ENCODE measurements around the gene KIAA0040. TPM values are rescaled to one million over a fixed set of nuclear protein-coding genes. Genes with fewer than 3 reads are reported as not detected.

KIAA0040 gene
- 0.73 and 1.6 TPM in 2 replicates for total RNA-seq
- long read RNA-seq, full-length matches to known transcripts = 2 of 2 reads
- long read RNA-seq, partial matches to known transcripts = 0 of 2 reads
- long read RNA-seq, other reads (novel, unspliced or antisense) = 0 of 2 reads

GRCh38 chr1:175192630-175193526, at the start of gene KIAA0040:
KIAA0040 (minus strand) TSS chr1:175192776; CDS start chr1:175161013, 31,763 bp downstream.
- no peak for DNase-seq (ENCODE audit: extremely low spot score, unreplicated experiment)
- no peak for TF ChIP-seq CTCF (IDR thresholded peaks at IDR 0.05)
- Mint-ChIP-seq H3K36me3 (ENCODE audit: unreplicated experiment) (no peaks in the 10 kb centered on the region), H3K4me3 (ENCODE audit: unreplicated experiment) (peak within 1 kb of the TSS; percentile 85), H3K9me3 (ENCODE audit: unreplicated experiment) (no peaks in the 10 kb centered on the region), H3K27ac (ENCODE audit: unreplicated experiment) (peak within 1 kb of the TSS; percentile 75), H3K4me1 (ENCODE audit: unreplicated experiment) (peaks cover 14% of the 10 kb centered on the region), H3K27me3 (ENCODE audit: unreplicated experiment) (peaks cover 6% of the 10 kb centered on the region)

- H3K4me1 Mint-ChIP-seq (ENCODE audit: unreplicated experiment) = no peaks in the 10 kb centered on the region
- TF ChIP-seq CTCF (IDR thresholded peaks at IDR 0.05) = no peak
- no peak for DNase-seq (ENCODE audit: extremely low spot score, unreplicated experiment)
- H3K27ac Mint-ChIP-seq (ENCODE audit: unreplicated experiment) = no peak overlapping the region
- H3K4me3 Mint-ChIP-seq (ENCODE audit: unreplicated experiment) = no peak overlapping the region
- no peaks in the 10 kb centered on the region for H3K27me3 Mint-ChIP-seq (ENCODE audit: unreplicated experiment)
- H3K36me3 Mint-ChIP-seq (ENCODE audit: unreplicated experiment) = no peaks in the 10 kb centered on the region
- peaks cover 21% of the 10 kb centered on the region for H3K9me3 Mint-ChIP-seq (ENCODE audit: unreplicated experiment)
These were observed 44.8 kb upstream of the KIAA0040 start for GRCh38 chr1:175237389-175237788.

GRCh38 chr1:175234639-175235038, 42.1 kb upstream of the KIAA0040 start:
- H3K36me3 Mint-ChIP-seq (ENCODE audit: unreplicated experiment) = no peaks in the 10 kb centered on the region
- no peaks in the 10 kb centered on the region for H3K4me1 Mint-ChIP-seq (ENCODE audit: unreplicated experiment)
- H3K4me3 Mint-ChIP-seq (ENCODE audit: unreplicated experiment) = no peak overlapping the region
- H3K9me3 Mint-ChIP-seq (ENCODE audit: unreplicated experiment) = peaks cover 30% of the 10 kb centered on the region
- H3K27ac Mint-ChIP-seq (ENCODE audit: unreplicated experiment) = no peak overlapping the region
- DNase-seq (ENCODE audit: extremely low spot score, unreplicated experiment) = no peak
- H3K27me3 Mint-ChIP-seq (ENCODE audit: unreplicated experiment) = no peaks in the 10 kb centered on the region
- TF ChIP-seq CTCF (IDR thresholded peaks at IDR 0.05) = no peak

- TF ChIP-seq CTCF (IDR thresholded peaks at IDR 0.05) = no peak
- no peaks in the 10 kb centered on the region for H3K27me3 Mint-ChIP-seq (ENCODE audit: unreplicated experiment)
- no peaks in the 10 kb centered on the region for H3K36me3 Mint-ChIP-seq (ENCODE audit: unreplicated experiment)
- H3K27ac Mint-ChIP-seq (ENCODE audit: unreplicated experiment) = no peak overlapping the region
- no peaks in the 10 kb centered on the region for H3K4me1 Mint-ChIP-seq (ENCODE audit: unreplicated experiment)
- H3K9me3 Mint-ChIP-seq (ENCODE audit: unreplicated experiment) = peaks cover 21% of the 10 kb centered on the region
- H3K4me3 Mint-ChIP-seq (ENCODE audit: unreplicated experiment) = no peak overlapping the region
- no peak for DNase-seq (ENCODE audit: extremely low spot score, unreplicated experiment)
These were observed 39.8 kb upstream of the KIAA0040 start for GRCh38 chr1:175232335-175232734.

- Mint-ChIP-seq H3K27me3 (ENCODE audit: unreplicated experiment) (no peaks in the 10 kb centered on the region), H3K27ac (ENCODE audit: unreplicated experiment) (no peak overlapping the region), H3K9me3 (ENCODE audit: unreplicated experiment) (peaks cover 4% of the 10 kb centered on the region), H3K36me3 (ENCODE audit: unreplicated experiment) (no peaks in the 10 kb centered on the region), H3K4me3 (ENCODE audit: unreplicated experiment) (no peak overlapping the region), H3K4me1 (ENCODE audit: unreplicated experiment) (no peaks in the 10 kb centered on the region)
- DNase-seq (ENCODE audit: extremely low spot score, unreplicated experiment) = no peak
- no peak for TF ChIP-seq CTCF (IDR thresholded peaks at IDR 0.05)
These were observed 33.2 kb upstream of the KIAA0040 start for GRCh38 chr1:175225805-175226129.

All from osteocyte (in vitro differentiated cells).